HEK293 (cell line): Measurements from ENCODE around the gene MYO7B.

Source experiments
- ZXDB ChIP-seq: fragments of 450-650 bp; formaldehyde crosslinking; IDR thresholded peaks from 2 replicates; pipeline ENCODE4 v1.5.1; 2016; ENCODE audit warnings: missing biosample characterization, missing genetic modification characterization
- TF ChIP-seq, protein P1 (sequence below): fragments of 450-650 bp; formaldehyde crosslinking; IDR thresholded peaks from 2 replicates; pipeline ENCODE4 v1.5.1; 2016; ENCODE audit warnings: missing biosample characterization, missing genetic modification characterization

DNA sequence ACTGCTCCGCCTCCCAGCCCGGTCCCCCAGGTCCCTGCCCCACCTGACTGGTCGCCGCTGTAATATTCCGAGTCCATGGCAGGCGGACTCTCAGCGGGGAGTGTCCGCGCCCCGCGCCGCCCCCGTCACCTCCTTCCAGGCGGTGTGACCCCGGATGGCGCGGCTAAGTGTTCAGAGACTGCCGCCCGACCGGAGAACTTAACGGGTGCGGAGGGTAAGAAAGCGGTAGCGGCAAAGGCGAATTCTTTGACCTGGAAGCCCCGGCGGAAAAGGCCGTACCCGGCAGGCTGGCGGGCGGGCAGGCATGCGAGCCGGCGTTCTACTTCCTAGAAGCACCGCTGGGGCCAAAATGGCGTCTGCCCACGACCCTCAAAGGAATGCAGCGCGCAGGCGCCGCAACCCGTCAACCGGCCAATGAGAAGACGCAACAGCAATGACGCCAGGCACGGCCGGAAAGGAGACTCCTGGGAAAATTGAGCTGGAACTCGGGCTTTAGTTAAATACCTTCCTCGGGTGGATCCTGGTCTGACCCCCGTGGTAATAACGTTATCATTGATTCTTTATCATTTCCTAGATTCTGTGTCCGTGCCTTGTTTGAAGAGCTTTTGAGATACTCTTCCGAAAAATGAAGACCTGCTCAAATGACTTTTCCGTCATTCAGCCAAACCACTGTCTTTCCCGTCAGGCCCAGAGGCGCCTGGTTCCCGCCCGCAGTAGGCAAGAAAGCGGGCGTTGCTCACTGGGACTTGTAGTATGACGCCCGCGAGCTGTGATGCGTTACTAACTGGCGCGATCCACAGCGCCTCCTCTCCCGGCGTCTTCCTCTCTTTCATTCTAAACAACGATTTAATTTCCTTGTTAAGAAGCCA, 9.1 kb upstream of the MYO7B start, which contains the start of gene IWS1:
- peak; percentile 46; the same call in 1 of the 2 replicates for TF ChIP-seq ZXDB (tag by site-specific recombination)
- TF ChIP-seq, protein P1, sequence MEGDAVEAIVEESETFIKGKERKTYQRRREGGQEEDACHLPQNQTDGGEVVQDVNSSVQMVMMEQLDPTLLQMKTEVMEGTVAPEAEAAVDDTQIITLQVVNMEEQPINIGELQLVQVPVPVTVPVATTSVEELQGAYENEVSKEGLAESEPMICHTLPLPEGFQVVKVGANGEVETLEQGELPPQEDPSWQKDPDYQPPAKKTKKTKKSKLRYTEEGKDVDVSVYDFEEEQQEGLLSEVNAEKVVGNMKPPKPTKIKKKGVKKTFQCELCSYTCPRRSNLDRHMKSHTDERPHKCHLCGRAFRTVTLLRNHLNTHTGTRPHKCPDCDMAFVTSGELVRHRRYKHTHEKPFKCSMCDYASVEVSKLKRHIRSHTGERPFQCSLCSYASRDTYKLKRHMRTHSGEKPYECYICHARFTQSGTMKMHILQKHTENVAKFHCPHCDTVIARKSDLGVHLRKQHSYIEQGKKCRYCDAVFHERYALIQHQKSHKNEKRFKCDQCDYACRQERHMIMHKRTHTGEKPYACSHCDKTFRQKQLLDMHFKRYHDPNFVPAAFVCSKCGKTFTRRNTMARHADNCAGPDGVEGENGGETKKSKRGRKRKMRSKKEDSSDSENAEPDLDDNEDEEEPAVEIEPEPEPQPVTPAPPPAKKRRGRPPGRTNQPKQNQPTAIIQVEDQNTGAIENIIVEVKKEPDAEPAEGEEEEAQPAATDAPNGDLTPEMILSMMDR (tag by site-specific recombination): no peak; the same call in none of the 2 replicates
